ENCODE measurements around the gene HBE1.
"Not testable (repeated sequence)": the region's sequence is repeated elsewhere in the genome, so short reads cannot be mapped to it uniquely, and the experiment has no call there.

The HBE1 gene

GRCh38 chr11:5252192-5252918 lies 17.4 kb downstream of the HBE1 start:
- no peak for DNase-seq

- no peak for DNase-seq
Observed at GRCh38 chr11:5251746-5252145, 18.0 kb downstream of the HBE1 start.

DNA sequence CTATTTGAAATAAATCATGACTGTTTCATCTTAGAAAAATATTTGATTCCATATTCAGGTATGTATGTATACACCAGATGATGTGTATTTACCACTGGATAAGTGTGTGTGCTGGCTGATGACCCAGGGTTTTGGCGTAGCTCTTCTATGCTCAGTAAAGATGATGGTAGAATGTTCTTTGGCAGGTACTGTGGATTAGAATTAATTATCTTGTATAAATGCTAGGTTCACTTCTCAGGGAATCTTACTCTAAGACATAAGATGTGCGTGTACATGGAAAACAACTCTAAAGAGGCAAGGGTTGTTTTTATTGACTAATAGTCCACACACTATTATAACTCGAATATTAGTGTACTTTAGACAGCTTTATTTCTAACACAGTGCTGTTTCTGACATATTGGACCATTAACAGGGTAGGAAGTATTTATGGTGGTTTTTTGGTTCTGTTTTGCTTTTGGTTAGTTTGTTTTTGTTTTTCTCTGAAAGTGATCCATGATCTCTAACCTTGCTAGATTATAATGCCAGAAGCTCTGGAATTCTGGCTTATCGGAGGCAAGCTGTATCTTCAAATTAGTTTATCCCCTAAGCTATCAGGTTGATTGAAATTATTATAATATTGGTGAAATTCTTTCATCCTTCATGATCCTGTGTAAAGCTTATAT lies 19.1 kb downstream of the HBE1 start:
- DNase-seq: no peak

- not testable (repeated sequence) for DNase-seq
Observed at GRCh38 chr11:5249807-5250396, 19.8 kb downstream of the HBE1 start, which contains the start of gene HBG1. HBG1 (minus strand) TSS chr11:5249857; CDS start chr11:5249804, 53 bp downstream.

GRCh38 chr11:5248498-5248897 lies 21.2 kb downstream of the HBE1 start:
- DNase-seq: not testable (repeated sequence)

GRCh38 chr11:5247472-5248192 lies 22.1 kb downstream of the HBE1 start:
- no peak for DNase-seq

GRCh38 chr11:5246772-5247471 lies 22.8 kb downstream of the HBE1 start:
- DNase-seq: no peak

DNA sequence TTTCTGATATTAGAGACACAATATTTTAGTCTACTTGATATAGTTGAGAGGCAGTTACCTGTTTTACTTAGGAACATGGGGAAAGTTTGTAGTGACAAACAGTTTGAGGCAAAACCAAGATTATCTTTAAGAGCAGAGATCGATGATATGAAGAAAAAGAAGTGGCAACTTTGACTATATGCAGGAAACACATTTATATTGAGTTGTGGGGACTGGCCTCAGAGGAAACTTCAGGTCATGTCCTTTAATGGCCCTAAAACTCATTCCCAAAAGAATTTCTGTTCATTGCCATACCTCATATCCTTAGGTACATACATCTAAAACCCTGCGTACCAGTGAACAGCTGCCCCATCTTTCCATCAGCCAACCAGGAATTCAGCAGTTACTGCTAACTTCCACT lies 24.6 kb downstream of the HBE1 start:
- DNase-seq: no peak

- no peak for DNase-seq
Observed at GRCh38 chr11:5243816-5244180, 25.9 kb downstream of the HBE1 start.

DNA sequence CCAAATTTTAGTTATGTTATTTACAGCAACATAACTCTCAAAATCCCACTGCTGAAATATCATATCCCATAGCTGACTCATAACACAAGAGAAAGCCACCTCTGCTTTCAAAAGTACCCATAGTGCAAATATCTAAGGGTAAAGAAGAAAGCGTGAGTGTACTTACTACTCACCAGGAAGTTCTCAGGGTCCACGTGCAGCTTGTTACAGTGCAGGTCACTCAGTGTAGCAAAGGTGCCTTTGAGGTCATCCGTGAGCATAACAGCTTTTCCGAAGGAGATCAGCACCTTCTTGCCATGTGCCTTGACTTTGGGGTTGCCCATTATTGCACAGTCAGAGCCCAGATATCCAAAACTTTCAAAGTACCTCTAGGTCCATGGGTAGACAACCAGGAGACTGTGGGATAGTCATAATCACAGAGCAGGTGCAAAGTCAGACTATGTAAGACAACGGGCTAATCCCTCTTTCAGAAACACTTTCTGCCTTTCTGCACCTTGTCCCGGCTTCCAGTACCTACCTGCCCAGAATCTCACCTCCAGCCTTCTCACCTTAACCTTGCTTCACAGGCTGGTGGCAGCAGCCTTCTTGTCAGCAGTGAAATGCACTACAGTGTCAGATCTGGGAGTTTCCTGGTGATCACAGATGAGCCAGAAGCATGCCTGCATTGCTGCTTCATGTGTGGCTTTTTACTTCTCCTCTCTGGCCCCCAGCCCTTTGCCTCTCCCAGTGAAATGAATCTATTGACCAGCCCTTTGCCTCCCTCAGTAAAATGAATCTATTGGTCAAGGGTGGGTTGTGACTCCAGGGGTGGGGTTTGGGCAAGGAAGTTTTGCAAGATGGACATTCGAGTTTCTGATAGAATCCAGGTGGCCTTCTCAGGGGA lies 26.6 kb downstream of the HBE1 start:
- DNase-seq: no peak

DNA sequence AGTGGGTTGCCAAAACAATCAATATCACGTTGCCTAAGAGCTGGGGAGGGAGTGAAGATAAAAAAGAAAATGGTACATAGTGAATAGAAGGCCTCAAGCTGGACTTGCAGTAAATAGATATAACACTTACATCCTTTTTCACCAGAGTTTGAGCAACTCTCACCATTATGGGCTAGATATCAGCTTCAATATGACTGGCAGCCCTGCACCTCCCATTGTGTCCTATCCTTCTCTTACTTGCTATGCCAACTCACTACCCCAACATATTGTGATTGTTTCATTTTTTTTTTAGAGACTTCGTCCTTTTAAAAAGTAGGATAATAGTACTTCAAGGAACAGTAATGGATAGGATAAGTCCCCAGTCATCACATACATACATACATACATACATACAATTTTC lies 27.5 kb downstream of the HBE1 start:
- no peak for DNase-seq

DNA sequence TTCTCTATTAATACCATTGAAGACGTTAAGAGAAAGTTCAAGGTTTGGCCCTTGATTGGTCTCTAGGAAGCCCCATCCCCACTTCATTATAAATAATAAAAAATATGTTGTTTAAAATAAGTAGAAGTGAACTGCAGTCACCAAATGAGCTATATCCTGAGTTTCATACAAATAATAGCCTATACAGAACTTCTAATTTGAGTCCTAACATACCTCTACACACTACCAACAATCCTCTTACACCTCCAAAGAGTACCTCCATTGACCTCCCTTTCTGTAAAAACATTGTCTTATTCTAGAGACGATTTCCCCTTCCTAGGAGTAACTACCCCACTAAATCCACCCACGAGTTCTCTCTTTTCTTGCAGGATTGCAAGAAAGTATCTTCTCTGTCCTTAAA lies 28.3 kb downstream of the HBE1 start:
- no peak for DNase-seq

DNA sequence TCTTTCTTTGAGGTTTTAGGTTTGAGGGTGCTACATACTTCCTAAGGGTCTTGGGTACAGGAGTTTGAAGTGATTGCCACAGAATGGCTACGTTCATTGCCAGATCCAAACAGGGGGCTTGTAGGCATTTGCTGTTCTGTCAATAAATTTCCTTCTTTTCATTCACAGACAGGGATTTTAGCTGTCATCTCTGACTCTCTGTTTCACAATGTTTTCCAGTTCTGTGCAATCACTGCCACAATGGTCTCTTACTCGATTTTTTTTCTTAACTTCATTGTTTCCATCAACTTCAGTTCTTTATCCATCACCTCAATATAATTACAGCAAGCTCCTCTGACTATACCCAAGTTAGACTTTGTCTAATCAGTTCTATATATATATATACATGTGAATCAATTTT lies 29.3 kb downstream of the HBE1 start:
- DNase-seq: no peak

- no peak for DNase-seq
Observed at GRCh38 chr11:5240056-5240455, 29.7 kb downstream of the HBE1 start.

- no peak for DNase-seq
Observed at GRCh38 chr11:5239046-5239445, 30.7 kb downstream of the HBE1 start.

DNA sequence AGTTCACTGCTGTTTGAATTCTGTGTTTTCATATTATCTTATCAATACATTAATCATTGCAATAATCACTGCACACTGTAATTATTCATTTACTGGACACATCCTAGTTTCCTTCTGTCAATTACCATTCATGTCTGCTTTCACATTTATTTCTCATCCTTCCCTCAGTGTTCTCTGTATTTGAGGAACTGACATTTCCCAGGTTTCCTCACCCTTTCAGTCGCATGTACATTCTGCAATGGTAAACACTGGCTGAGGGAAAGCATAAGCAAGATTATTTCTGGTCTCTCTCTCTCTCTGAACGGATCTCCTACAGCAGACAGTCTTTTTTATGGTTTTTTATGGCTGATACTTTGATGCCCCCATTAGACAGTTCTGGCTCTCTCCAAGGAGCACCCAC lies 31.3 kb downstream of the HBE1 start:
- no peak for DNase-seq

GRCh38 chr11:5237420-5237819 lies 32.3 kb downstream of the HBE1 start:
- DNase-seq: no peak

DNA sequence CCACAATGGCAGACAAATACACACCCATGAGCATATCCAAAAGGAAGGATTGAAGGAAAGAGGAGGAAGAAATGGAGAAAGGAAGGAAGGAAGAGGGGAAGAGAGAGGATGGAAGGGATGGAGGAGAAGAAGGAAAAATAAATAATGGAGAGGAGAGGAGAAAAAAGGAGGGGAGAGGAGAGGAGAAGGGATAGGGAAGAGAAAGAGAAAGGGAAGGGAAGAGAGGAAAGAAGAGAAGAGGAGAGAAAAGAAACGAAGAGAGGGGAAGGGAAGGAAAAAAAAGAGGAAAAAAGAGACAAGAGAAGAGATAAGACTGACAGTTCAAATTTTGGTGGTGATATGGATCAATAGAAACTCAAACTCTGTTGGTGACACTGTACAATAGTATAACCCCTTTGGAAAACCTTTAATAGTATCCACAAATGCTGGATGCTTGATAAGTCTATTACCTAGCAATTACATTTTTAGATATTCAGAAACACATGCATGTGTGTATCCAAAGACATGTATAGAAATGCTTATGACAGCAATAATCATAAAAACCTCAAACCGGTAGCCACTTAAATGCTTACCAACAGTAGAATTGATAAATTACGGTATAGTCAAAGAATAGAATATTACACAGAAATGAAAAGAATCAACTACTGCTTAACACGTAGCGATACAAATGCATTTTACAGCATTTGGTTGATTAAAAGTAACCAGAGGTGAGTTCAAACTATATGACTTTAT lies 34.2 kb downstream of the HBE1 start:
- DNase-seq: no peak

- no peak for DNase-seq
Observed at GRCh38 chr11:5234381-5234834, 35.3 kb downstream of the HBE1 start, which contains the start of gene HBD. HBD (minus strand) TSS chr11:5234483; CDS start chr11:5234433, 50 bp downstream.

- no peak for DNase-seq
Observed at GRCh38 chr11:5233307-5233706, 36.4 kb downstream of the HBE1 start.

DNA sequence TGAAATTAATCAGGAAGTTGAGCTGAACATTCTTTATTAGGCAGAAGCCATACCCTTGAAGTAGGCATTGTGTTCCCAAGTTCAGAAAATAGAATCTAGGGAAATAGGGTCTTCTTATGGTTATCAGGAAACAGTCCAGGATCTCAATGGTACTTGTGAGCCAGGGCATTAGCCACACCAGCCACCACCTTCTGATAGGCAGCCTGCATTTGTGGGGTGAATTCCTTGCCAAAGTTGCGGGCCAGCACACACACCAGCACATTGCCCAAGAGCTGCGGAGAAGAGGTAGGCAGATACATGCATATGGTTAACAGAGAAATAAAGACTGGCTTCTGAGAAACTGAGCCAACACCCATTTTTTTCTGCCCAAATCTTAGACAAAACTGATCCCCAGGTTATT lies 36.9 kb downstream of the HBE1 start:
- DNase-seq: no peak
